K562 (cell line): Measurements from ENCODE around the gene ZNF627. TPM values are rescaled to one million over a fixed set of nuclear protein-coding genes. Genes with fewer than 3 reads are reported as not detected.

ENCODE experiments used
- ADNP ChIP-seq: fragments of 200-800 bp; sonication (Bioruptor generic); IDR thresholded peaks from 2 replicates; pipeline ENCODE4 v1.6.1; 2016; ENCODE audit warnings: missing genetic modification characterization, missing compliant biosample characterization
- EP300 ChIP-seq: IDR thresholded peaks from 2 replicates; pipeline ENCODE4 v1.6.1; 2012; ENCODE audit warnings: low read length, improper control_type of control experiment
- NFRKB ChIP-seq: fragments of 450-650 bp; IDR thresholded peaks from 2 replicates; pipeline ENCODE4 v1.6.1; 2016; ENCODE audit warnings: low read depth
- PCBP1 ChIP-seq: fragments of 200-400 bp; formaldehyde crosslinking; IDR thresholded peaks from 2 replicates; pipeline ENCODE4 v1.6.1; 2018; ENCODE audit warnings: mild to moderate bottlenecking, low read depth, low read length; ENCODE audit not compliant: poor library complexity, severe bottlenecking
- PRMT5 ChIP-seq: sonication (generic); formaldehyde crosslinking; IDR thresholded peaks from 2 replicates; pipeline ENCODE4 v1.5.0; 2020; ENCODE audit warnings: missing genetic modification reagents
- RBM25 ChIP-seq: fragments of 200-400 bp; formaldehyde crosslinking; IDR thresholded peaks from 2 replicates; pipeline ENCODE4 v1.6.1; 2018; ENCODE audit warnings: low read length, low read depth, moderate library complexity; ENCODE audit not compliant: severe bottlenecking
- TCF7L2 ChIP-seq: fragments of 150-350 bp; IDR thresholded peaks from 2 replicates; pipeline ENCODE4 v1.6.1; 2016; ENCODE audit warnings: low read depth, mild to moderate bottlenecking, low read length, moderate library complexity
- ZNF695 ChIP-seq: fragments of 450-650 bp; formaldehyde crosslinking; IDR thresholded peaks from 2 replicates; pipeline ENCODE4 v1.4.0; 2020; ENCODE audit warnings: mild to moderate bottlenecking, moderate library complexity
- ZNF699 ChIP-seq: fragments of 250-450 bp; sonication (Bioruptor Pico); IDR thresholded peaks from 2 replicates; pipeline ENCODE4 v1.8.0; 2021; ENCODE audit warnings: mild to moderate bottlenecking, moderate library complexity; ENCODE audit not compliant: insufficient replicate concordance
- ZSCAN32 ChIP-seq: fragments of 450-650 bp; formaldehyde crosslinking; IDR thresholded peaks from 2 replicates; pipeline ENCODE4 v1.4.0; 2020; ENCODE audit warnings: mild to moderate bottlenecking, moderate library complexity
- polyA plus RNA-seq, 8 experiments: library from polyadenylated mRNA; depleted of rRNA in 4 of 8; stranded (reverse) in 5 of 8; unstranded in 3 of 8; fragments of >200 nt; fragmentation: Nextera tagmentation in 2 of 8; fragmentation: Illumina TruSeq in 1 of 8; extraction: Ambion mirVana in 2 of 8; extraction: Trizol in 1 of 8; gene quantifications; 2 replicates each; pipeline versions ENCODE4 v1.2.1 to v1.2.3, GENCODE V29; 2011 to 2014; ENCODE audit warnings: inconsistent platforms in 1 of 8, missing spikeins in 1 of 8
- total RNA-seq, 7 experiments: library from RNA; depleted of rRNA in 6 of 7; stranded (reverse); fragments of >200 nt in 6 of 7; fragmentation: Illumina TruSeq in 2 of 7; extraction: Trizol in 2 of 7; gene quantifications; 2 replicates each; pipeline versions ENCODE4 v1.2.1 to v1.2.3, GENCODE V29; 2011 to 2021; ENCODE audit warnings: low replicate concordance in 1 of 7
- TF ChIP-seq, protein P1 (sequence below), 2 experiments: IDR thresholded peaks in 1 of 2; conservative IDR thresholded peaks in 1 of 2; 2 replicates each; pipeline ENCODE4 v1.6.1; 2016; ENCODE audit warnings: low read depth in 2 of 2, mild to moderate bottlenecking in 1 of 2, missing compliant biosample characterization in 1 of 2, missing genetic modification characterization in 1 of 2, moderate library complexity in 1 of 2
- TF ChIP-seq, protein P2 (sequence below): IDR thresholded peaks from 3 replicates; pipeline ENCODE4 v1.6.1; 2011; ENCODE audit warnings: borderline replicate concordance, mild to moderate bottlenecking, moderate library complexity; ENCODE audit not compliant: insufficient read length; ENCODE audit errors: extremely low read depth
- TF ChIP-seq, protein P3 (sequence below): conservative IDR thresholded peaks from 2 replicates; pipeline ENCODE4 v1.6.1; 2011; ENCODE audit warnings: low read depth, mild to moderate bottlenecking, low read length; ENCODE audit not compliant: control insufficient read depth
- TF ChIP-seq, protein P4 (sequence below): fragments of 450-650 bp; formaldehyde crosslinking; IDR thresholded peaks from 2 replicates; pipeline ENCODE4 v1.4.0; 2020; ENCODE audit warnings: mild to moderate bottlenecking, mixed read lengths
- TF ChIP-seq, protein P5 (sequence below): fragments of 250-450 bp; sonication (Bioruptor Pico); IDR thresholded peaks from 2 replicates; pipeline ENCODE4 v1.5.1; 2021; ENCODE audit warnings: mild to moderate bottlenecking
- TF ChIP-seq, protein P6 (sequence below): fragments of 250-450 bp; sonication (Bioruptor Pico); IDR thresholded peaks from 2 replicates; pipeline ENCODE4 v1.8.0; 2021; ENCODE audit warnings: borderline replicate concordance, mild to moderate bottlenecking, moderate library complexity; ENCODE audit not compliant: poor library complexity, severe bottlenecking

ZNF627 gene
- total and polyA plus RNA-seq, 9 of the 15 experiments (the other 6 are each of a cell fraction or from before 2014, with no cell fraction given): 6.4 to 19.9 (median 10.6) TPM

DNA sequence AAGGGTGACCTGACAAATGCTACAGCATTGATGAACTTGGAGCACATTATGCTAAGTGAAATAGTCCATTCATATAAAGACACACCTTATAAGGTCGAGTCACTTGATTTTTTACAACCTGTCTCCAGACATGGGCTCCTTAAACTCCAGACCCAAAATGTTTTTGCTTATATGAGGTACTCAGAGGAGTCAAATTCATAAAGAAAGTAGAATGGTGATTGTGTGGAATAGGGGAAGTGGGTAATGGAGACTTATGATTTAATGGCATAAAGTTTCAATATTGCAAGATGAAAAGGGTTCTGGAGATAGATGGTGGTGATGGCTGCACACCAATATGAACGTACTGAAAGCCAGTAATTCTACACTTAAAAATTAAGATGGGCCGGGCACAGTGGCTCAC is 59.3 kb downstream of the ZNF627 start (continued):
- TF ChIP-seq, protein P1, sequence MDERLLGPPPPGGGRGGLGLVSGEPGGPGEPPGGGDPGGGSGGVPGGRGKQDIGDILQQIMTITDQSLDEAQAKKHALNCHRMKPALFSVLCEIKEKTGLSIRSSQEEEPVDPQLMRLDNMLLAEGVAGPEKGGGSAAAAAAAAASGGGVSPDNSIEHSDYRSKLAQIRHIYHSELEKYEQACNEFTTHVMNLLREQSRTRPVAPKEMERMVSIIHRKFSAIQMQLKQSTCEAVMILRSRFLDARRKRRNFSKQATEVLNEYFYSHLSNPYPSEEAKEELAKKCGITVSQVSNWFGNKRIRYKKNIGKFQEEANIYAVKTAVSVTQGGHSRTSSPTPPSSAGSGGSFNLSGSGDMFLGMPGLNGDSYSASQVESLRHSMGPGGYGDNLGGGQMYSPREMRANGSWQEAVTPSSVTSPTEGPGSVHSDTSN (CRISPR knock-in tag; IDR thresholded peaks at IDR 0.05; ENCODE audit: low read depth): no peak
- TF ChIP-seq, protein P1 (tag; conservative IDR thresholded peaks at IDR 0.05; ENCODE audit: low read depth): no peak
- TF ChIP-seq ZSCAN32 (no peak), PRMT5 (no peak), TCF7L2 (no peak), EP300 (no peak), ZNF695 (no peak), NFRKB (no peak), PCBP1 (no peak), ADNP (tag) (no peak), RBM25 (no peak), ZNF699 (CRISPR knock-in tag) (no peak)
- TF ChIP-seq, protein P2, sequence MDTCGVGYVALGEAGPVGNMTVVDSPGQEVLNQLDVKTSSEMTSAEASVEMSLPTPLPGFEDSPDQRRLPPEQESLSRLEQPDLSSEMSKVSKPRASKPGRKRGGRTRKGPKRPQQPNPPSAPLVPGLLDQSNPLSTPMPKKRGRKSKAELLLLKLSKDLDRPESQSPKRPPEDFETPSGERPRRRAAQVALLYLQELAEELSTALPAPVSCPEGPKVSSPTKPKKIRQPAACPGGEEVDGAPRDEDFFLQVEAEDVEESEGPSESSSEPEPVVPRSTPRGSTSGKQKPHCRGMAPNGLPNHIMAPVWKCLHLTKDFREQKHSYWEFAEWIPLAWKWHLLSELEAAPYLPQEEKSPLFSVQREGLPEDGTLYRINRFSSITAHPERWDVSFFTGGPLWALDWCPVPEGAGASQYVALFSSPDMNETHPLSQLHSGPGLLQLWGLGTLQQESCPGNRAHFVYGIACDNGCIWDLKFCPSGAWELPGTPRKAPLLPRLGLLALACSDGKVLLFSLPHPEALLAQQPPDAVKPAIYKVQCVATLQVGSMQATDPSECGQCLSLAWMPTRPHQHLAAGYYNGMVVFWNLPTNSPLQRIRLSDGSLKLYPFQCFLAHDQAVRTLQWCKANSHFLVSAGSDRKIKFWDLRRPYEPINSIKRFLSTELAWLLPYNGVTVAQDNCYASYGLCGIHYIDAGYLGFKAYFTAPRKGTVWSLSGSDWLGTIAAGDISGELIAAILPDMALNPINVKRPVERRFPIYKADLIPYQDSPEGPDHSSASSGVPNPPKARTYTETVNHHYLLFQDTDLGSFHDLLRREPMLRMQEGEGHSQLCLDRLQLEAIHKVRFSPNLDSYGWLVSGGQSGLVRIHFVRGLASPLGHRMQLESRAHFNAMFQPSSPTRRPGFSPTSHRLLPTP: no peak
- TF ChIP-seq, protein P3, sequence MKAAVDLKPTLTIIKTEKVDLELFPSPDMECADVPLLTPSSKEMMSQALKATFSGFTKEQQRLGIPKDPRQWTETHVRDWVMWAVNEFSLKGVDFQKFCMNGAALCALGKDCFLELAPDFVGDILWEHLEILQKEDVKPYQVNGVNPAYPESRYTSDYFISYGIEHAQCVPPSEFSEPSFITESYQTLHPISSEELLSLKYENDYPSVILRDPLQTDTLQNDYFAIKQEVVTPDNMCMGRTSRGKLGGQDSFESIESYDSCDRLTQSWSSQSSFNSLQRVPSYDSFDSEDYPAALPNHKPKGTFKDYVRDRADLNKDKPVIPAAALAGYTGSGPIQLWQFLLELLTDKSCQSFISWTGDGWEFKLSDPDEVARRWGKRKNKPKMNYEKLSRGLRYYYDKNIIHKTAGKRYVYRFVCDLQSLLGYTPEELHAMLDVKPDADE: no peak
- TF ChIP-seq, protein P4, sequence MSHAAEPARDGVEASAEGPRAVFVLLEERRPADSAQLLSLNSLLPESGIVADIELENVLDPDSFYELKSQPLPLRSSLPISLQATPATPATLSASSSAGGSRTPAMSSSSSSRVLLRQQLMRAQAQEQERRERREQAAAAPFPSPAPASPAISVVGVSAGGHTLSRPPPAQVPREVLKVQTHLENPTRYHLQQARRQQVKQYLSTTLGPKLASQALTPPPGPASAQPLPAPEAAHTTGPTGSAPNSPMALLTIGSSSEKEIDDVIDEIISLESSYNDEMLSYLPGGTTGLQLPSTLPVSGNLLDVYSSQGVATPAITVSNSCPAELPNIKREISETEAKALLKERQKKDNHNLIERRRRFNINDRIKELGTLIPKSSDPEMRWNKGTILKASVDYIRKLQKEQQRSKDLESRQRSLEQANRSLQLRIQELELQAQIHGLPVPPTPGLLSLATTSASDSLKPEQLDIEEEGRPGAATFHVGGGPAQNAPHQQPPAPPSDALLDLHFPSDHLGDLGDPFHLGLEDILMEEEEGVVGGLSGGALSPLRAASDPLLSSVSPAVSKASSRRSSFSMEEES (CRISPR knock-in tag): no peak
- TF ChIP-seq, protein P5, sequence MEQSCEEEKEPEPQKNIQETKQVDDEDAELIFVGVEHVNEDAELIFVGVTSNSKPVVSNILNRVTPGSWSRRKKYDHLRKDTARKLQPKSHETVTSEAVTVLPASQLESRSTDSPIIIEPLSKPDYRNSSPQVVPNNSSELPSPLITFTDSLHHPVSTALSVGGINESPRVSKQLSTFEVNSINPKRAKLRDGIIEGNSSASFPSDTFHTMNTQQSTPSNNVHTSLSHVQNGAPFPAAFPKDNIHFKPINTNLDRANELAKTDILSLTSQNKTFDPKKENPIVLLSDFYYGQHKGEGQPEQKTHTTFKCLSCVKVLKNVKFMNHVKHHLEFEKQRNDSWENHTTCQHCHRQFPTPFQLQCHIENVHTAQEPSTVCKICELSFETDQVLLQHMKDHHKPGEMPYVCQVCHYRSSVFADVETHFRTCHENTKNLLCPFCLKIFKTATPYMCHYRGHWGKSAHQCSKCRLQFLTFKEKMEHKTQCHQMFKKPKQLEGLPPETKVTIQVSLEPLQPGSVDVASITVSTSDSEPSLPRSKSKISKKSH: no peak
- TF ChIP-seq, protein P6, sequence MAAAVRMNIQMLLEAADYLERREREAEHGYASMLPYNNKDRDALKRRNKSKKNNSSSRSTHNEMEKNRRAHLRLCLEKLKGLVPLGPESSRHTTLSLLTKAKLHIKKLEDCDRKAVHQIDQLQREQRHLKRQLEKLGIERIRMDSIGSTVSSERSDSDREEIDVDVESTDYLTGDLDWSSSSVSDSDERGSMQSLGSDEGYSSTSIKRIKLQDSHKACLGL (CRISPR knock-in tag): no peak
